PC-3 (cell line): ENCODE results near the gene BTBD7. TPM values are rescaled to one million over a fixed set of nuclear protein-coding genes. Genes with fewer than 3 reads are reported as not detected.

Source experiments
- ATAC-seq: fragments of 200-7000 bp; cut with Tn5 transposase; 2 replicates; pipeline ENCODE4 v1.9.1; 2020; ENCODE audit warnings: mild to moderate bottlenecking, moderate library complexity
- BruUV-seq: library from RNA; stranded (reverse); fragments of 400-500 nt; replicated peaks from 2 replicates; lab custom pipeline; 2021; lab: Mats Ljungman, UMichigan
- CTCF ChIA-PET: fragments of 300-600 bp; sonication (Branson Sonifier 250); formaldehyde crosslinking; loops from one replicate; lab custom pipeline; 2022; ENCODE audit warnings: antibody characterized with exemption; lab: Charles Lee
- POLR2A ChIA-PET: fragments of 300-600 bp; sonication (Branson Sonifier 250); formaldehyde crosslinking; loops from one replicate; lab custom pipeline; 2022; ENCODE audit warnings: antibody characterized with exemption; ENCODE audit not compliant: unreplicated experiment; lab: Charles Lee
- DNase-seq: peaks from one replicate; pipeline ENCODE4 v3.0.0-alpha.2; 2015
- H2AFZ ChIP-seq: fragments of 300-600 bp; sonication (generic); 2 replicates; pipeline ENCODE4 v1.6.0; 2016; ENCODE audit warnings: antibody characterized with exemption, low read length
- H3F3A ChIP-seq: fragments of 300-600 bp; sonication (generic); one replicate; pipeline ENCODE4 v1.6.0; 2017; ENCODE audit warnings: antibody characterized with exemption, low read length, control low read depth, mild to moderate bottlenecking; ENCODE audit not compliant: unreplicated experiment
- H3K27ac ChIP-seq: fragments of 300-600 bp; sonication (generic); 2 replicates; pipeline ENCODE4 v1.5.1; 2016; ENCODE audit warnings: mild to moderate bottlenecking, low read length
- H3K27me3 ChIP-seq: fragments of 300-600 bp; sonication (generic); 2 replicates; pipeline ENCODE4 v1.6.1; 2016; ENCODE audit warnings: low read length, mixed read lengths
- H3K36me3 ChIP-seq: fragments of 300-600 bp; sonication (generic); 2 replicates; pipeline ENCODE4 v1.6.1; 2016; ENCODE audit warnings: low read depth, mixed run types, low read length, mixed read lengths
- H3K4me1 ChIP-seq: fragments of 300-600 bp; sonication (generic); 2 replicates; pipeline ENCODE4 v1.5.1; 2016; ENCODE audit warnings: low read length; ENCODE audit not compliant: insufficient read depth
- H3K4me2 ChIP-seq: fragments of 300-600 bp; sonication (generic); 2 replicates; pipeline ENCODE4 v1.6.0; 2016; ENCODE audit warnings: low read length
- H3K4me3 ChIP-seq: fragments of 300-600 bp; sonication (generic); 2 replicates; pipeline ENCODE4 v1.5.1; 2016; ENCODE audit warnings: mild to moderate bottlenecking, low read length, mixed read lengths
- H3K79me2 ChIP-seq: fragments of 300-600 bp; sonication (generic); 2 replicates; pipeline ENCODE4 v1.6.1; 2017; ENCODE audit warnings: low read length, mixed read lengths
- H3K9ac ChIP-seq: fragments of 300-600 bp; sonication (generic); 2 replicates; pipeline ENCODE4 v1.6.0; 2016; ENCODE audit warnings: mild to moderate bottlenecking, low read length
- H3K9me2 ChIP-seq: fragments of 300-600 bp; sonication (generic); replicated peaks from 2 replicates; pipeline ENCODE4 v1.6.1; 2016; ENCODE audit warnings: mixed run types, low read length, mixed read lengths
- H3K9me3 ChIP-seq: fragments of 300-600 bp; sonication (generic); 2 replicates; pipeline ENCODE4 v1.6.1; 2016; ENCODE audit warnings: low read length, mixed read lengths
- H4K20me1 ChIP-seq: fragments of 300-600 bp; sonication (generic); 2 replicates; pipeline ENCODE4 v1.6.1; 2016; ENCODE audit warnings: low read length, mixed read lengths
- CTCF ChIP-seq: fragments of 300-600 bp; sonication (generic); conservative IDR thresholded peaks from 2 replicates; pipeline ENCODE4 v1.5.1; 2017; ENCODE audit warnings: antibody characterized with exemption, low read depth, mild to moderate bottlenecking, low read length
- EZH2 ChIP-seq: fragments of 300-600 bp; sonication (generic); IDR thresholded peaks from one replicate; pipeline ENCODE4 v1.6.1; 2017; ENCODE audit warnings: antibody characterized with exemption, mild to moderate bottlenecking, low read length; ENCODE audit not compliant: unreplicated experiment
- EZH2phosphoT487 ChIP-seq: fragments of 300-600 bp; sonication (generic); IDR thresholded peaks from 2 replicates; pipeline ENCODE4 v1.6.1; 2018; ENCODE audit warnings: mild to moderate bottlenecking, antibody characterized with exemption, low read length, borderline replicate concordance
- intact Hi-C: fragments of 100-400 bp; cut with micrococcal nuclease; formaldehyde crosslinking; loops from 2 replicates; pipeline ENCODE4 v1.9.0; 2023
- total RNA-seq: library from RNA; depleted of rRNA; stranded (reverse); fragments of >200 nt; gene quantifications from 2 replicates; pipeline ENCODE4 v1.2.3, GENCODE V29; 2014

Gene BTBD7
- total RNA-seq, 1 experiment from 2014 or later, result 23.2 TPM

DNA sequence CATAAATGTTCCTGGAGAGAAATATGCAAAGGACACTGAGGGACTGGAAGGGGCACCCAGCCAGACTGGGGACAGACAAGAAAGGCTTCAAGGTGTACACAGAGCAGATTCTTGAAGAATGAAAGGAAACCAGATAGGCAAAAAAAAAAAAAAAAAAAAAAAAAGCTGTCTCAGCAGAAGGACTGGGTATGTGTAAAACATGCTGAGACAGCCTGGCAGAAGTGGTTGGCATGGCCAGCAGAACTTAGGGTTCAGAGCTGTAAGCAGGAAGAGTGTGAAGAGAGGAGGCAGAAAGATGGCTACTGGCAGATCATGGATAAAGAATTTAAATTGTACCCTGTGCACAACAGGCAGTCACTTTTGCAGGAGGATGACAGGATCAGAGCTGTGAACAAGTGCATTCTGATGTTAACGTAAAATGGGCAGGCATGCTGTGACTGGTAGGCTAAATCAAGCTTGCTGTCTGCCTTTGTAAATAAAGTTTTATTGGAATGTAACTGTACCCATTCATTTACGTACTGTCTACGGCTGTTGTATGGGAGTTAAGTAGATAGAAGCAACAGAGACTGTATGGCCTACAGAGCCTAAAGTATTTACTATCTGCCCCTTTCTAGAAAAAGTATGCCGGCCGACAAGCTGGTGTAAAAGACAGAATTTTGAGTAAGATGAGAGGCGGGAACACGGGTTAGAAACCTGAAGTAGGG, 83.6 kb downstream of the BTBD7 start:
- Histone ChIP-seq H4K20me1 (no peaks in the 10 kb centered on the region), H3K4me3 (no peak overlapping the region), H3K9me2 (no peaks in the 10 kb centered on the region), H2AFZ (no peak overlapping the region), H3K9ac (no peak overlapping the region), H3K27me3 (no peaks in the 10 kb centered on the region), H3K27ac (no peak overlapping the region), H3K9me3 (no peaks in the 10 kb centered on the region), H3F3A (peaks cover 3% of the 10 kb centered on the region), H3K4me2 (no peak overlapping the region), H3K79me2 (peaks cover 4% of the 10 kb centered on the region; the same call in 1 of the 2 replicates), H3K36me3 (peaks cover 48% of the 10 kb centered on the region), H3K4me1 (peaks cover 34% of the 10 kb centered on the region)
- TF ChIP-seq EZH2 (no peak), EZH2phosphoT487 (no peak), CTCF (no peak)
- CTCF ChIA-PET, result interaction anchor here (0.6 kb wide), 1 partner anchor 310 kb away, joined by 3 read pairs; no protein-coding TSS in a partner anchor
- POLR2A ChIA-PET, result interaction anchor here (0.6 kb wide), 1 partner anchor 710 kb away, joined by 4 read pairs; no protein-coding TSS in a partner anchor
- DNase-seq (no peak), ATAC-seq (no peak)
- intact Hi-C loops, result loop anchor here (10.0 kb wide), 1 partner anchor 216 kb away; no protein-coding TSS in a partner anchor
- BruUV-seq, result no TSS peak

- intact Hi-C loops, result loop anchor here (10.0 kb wide), 1 partner anchor 218 kb away; no protein-coding TSS in a partner anchor
- peak overlapping the region; percentile 95 for H3K27ac ChIP-seq
- peaks cover 6% of the 10 kb centered on the region; the same call in 1 of the 2 replicates for H3K79me2 ChIP-seq
- no peaks in the 10 kb centered on the region for H3K9me3 ChIP-seq
- no peaks in the 10 kb centered on the region for H3K27me3 ChIP-seq
- H4K20me1 ChIP-seq, result no peaks in the 10 kb centered on the region
- ATAC-seq (peak; percentile 92), DNase-seq (peak; percentile 74)
- H2AFZ ChIP-seq, result no peak overlapping the region
- H3K4me1 ChIP-seq, result peaks cover 46% of the 10 kb centered on the region
- ChIA-PET CTCF (no interaction called here), POLR2A (no interaction called here)
- no peak overlapping the region for H3K4me3 ChIP-seq
- peaks cover 3% of the 10 kb centered on the region for H3F3A ChIP-seq
- H3K9me2 ChIP-seq, result no peaks in the 10 kb centered on the region
- peak overlapping the region; percentile 56 for H3K4me2 ChIP-seq
- peak overlapping the region; percentile 66 for H3K9ac ChIP-seq
- no peak for TF ChIP-seq CTCF
- no peak for TF ChIP-seq EZH2phosphoT487
- TF ChIP-seq EZH2, result no peak
- no TSS peak for BruUV-seq
- H3K36me3 ChIP-seq, result peaks cover 43% of the 10 kb centered on the region
Measured at GRCh38 chr14:93246534-93246933, 86.3 kb downstream of the BTBD7 start.
